NCI-H2196 (cell line): ENCODE measurements around the gene ZNF526.
"Not testable (repeated sequence)": the region's sequence is repeated elsewhere in the genome, so short reads cannot be mapped to it uniquely, and the experiment has no call there.

Source experiments
- DNase-seq: peaks from one replicate; lab custom pipeline; 2025; ENCODE audit not compliant: unreplicated experiment; lab: John Stamatoyannopoulos, UW

Gene ZNF526

DNA sequence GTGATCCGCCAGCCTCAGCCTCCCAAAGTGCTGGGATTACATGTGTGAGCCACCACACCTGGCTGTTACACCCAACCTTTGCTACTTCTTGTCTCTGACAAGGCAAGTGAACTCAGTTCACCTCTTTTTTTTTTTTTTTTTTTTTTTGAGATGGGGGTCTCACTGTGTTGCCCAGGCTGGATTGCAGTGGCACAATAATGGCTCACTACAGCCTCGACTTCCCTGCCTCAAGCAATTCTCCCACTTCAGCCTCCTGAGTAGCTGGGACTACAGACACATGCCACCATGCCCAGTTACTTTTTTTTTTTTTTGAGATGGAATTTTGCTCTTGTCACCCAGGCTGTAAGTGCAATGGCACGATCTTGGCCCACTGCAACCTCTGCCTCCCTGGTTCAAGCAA lies 37.7 kb downstream of the ZNF526 start:
- DNase-seq: not testable (repeated sequence)

DNA sequence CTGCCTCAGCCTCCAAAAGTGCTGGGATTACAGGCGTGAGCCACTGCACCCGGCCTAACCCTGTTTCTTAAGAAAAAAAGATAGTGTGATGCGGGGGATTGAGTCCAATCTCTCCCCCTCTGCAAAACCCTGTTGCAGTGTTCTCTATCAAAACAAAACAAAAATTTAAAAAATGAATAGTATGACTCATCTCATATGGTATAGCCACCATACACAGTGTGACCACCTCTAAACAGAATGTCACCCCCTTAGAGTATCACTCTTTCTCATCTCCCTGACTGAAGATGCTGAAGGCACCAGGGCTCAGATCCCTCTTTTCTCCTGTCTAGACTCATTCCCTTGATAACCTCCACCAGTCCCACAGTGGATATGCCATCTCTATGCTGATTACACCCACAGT lies 41.7 kb downstream of the ZNF526 start:
- DNase-seq: no peak

DNA sequence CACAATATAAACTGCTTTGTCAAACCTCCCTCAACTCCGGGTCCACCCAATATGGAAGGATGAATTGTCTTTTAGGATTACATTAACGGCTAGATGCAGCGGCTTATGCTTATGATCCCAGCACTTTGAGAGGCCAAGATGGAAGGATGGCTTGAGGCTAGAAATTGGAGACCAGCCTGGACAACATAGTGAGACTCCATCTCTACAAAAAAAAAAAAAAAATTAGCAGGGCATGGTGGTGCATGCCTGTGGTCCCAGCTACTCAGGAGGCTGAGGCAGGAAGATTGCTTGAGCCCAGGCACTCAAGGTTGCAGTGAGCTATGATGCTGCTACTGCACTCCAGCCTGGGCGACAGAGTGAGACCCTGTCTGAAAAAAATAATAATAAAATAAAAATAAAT lies 46.0 kb downstream of the ZNF526 start:
- not testable (repeated sequence) for DNase-seq

DNA sequence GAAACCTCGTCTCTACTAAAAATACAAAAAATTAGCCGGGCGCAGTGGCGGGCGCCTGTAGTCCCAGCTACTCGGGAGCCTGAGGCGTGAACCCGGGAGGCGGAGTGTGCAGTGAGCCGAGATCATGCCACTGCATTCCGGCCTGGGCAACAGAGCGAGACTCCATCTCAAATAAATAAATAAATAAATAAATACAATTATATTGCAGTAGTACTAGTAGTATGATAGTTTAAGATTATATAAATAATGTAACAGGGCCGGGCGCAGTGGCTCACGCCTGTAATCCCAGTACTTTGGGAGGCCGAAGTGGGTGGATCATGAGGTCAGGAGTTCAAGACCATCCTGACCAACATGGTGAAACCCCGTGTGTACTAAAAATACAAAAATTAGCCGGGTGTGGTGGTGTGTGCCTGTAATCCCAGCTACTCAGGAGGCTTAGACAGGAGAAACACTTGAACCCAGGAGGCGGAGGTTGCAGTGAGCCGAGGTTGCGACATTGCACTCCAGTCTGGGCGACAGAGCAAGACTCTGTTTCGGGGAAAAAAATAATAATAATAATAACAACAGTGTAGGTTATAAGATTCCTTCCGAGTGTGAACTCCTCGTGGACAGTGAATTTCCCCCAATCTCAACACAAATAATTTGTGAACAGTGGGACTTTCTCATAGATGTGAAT lies 47.0 kb downstream of the ZNF526 start:
- not testable (repeated sequence) for DNase-seq

DNA sequence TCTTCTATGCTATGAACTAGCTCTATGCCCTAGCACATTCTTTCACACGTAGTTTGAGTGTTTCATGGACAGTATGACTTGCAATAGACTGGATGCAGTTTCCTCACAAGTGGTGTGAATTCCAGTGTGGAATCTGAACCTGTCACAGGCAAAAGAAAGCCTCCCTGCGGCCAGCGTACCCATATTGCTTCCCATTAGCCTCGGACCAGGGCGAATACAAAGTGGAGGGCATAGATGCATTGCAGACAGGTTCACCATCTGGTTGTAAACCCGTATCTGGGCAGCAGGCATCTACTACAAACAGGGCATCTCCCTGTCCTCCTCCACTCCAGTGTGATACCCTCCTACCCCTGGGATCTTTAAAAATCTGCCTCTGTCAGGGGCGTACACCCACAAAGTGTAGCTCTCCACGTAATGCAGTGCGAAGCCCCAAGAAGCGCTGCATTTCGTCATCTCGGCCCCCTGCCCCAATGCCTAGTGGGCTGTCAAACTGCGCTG lies 47.6 kb downstream of the ZNF526 start:
- no peak for DNase-seq

DNA sequence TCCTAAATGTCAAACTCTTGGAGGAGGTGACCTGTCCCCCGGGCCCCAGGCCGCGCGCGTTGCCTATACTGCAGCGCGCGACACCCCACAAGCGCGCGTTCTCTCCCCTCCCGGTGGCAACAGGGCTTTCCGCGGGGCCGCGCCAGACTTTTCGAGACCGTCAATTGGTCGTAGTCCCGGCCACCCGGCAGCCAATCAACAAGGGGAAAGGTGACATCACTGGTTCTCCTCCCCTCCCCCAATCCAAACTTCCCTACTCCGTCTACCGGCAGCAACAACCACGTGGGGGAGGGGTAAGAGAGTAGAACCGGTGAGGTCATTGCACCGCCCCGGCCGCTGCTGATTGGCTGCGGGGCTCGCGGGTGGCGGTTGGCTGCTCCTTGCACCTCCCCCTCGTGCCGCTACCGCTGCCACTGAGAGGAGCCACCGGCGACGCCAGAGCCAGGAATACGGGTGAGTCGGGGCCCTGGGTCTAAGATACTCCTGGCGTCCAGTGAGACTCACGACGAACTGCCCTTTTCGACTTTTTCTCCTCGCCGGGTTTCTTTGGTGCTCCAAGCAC lies 48.1 kb downstream of the ZNF526 start:
- peak; percentile 99 for DNase-seq

DNA sequence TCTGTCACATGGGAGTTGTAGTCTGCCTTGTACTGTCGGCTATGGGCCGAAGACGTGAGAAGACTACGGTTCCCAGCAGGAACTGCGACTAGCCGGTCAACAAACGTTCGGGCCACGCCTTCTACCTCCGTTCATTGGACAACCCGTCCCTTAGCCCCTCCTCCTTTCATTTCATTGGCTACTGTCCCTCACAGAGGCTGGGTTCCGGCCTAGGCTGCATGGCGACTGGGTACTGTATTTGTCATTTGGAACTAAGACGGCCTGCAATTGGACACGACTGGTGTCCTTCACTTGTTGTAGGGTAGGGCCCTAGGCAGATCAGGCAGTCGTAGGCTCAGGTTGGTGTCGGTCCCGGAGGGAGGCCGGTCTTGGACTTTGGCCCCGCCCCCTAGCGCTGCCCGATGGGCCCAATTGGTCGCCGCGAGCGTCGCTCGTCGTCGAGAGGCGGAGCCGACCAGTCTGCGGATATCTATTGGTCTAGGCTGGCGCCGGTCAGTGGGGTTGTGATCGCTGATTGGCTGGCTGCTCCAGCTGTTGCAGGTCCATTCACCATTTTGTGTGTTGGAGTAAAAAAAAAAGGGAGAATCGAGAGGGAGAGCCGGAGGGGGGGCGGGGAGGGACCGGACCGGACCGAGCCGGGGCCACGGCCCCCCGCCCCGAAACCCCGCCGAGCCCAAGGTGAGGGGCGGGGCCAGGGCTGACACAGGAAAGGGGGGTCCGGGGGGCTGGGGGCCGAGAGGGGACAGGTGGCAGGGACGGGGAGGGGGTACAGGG lies 48.8 kb downstream of the ZNF526 start, which contains the start of gene CIC:
CIC (plus strand) TSS at position 549 of the 774 bp plus-strand sequence. CDS start 2,532 bp downstream, outside the sequence.
- DNase-seq: peak; percentile 100

DNA sequence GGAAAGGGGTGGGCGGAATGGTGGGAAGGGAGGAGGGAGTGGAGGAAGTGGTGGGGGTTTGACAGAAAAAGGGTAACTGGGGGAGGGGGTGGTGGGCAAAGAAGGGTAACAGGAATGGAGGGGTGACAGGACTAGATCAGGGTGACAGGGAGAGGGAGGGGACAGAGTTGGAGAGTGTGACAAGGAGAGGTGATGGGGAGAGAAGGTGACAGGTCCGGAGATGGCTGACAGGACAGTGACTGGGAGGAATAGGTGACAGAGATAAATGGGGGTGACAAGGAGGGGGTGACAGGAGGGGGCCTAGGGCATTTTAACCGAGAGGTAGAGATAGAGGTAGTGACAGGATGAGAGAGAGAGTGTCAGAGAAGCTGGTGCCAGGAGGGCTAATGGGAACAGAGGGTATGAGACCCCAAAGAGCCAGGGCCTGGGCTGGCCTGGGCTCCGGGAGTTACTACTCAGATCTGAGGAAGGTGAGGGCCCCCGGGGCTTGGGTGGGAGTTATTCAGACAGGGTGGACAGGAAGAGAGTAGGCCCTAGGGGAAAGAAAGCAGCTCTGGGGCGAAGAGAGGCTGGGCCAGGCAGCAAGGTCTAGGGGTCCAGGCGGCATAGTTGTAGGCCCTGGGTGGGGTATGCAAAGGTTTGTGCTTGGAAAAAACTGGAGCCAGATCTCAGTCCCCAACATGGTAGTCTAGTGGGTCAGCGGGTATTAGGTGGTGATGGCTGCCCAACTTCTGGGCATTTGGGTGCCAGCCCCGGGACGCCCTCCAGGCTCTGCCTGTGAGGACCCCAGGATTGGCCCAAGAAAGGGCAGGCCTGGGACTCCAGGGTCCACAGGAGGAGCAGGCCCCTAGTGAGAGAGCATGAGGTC lies 49.6 kb downstream of the ZNF526 start:
- DNase-seq: no peak

DNA sequence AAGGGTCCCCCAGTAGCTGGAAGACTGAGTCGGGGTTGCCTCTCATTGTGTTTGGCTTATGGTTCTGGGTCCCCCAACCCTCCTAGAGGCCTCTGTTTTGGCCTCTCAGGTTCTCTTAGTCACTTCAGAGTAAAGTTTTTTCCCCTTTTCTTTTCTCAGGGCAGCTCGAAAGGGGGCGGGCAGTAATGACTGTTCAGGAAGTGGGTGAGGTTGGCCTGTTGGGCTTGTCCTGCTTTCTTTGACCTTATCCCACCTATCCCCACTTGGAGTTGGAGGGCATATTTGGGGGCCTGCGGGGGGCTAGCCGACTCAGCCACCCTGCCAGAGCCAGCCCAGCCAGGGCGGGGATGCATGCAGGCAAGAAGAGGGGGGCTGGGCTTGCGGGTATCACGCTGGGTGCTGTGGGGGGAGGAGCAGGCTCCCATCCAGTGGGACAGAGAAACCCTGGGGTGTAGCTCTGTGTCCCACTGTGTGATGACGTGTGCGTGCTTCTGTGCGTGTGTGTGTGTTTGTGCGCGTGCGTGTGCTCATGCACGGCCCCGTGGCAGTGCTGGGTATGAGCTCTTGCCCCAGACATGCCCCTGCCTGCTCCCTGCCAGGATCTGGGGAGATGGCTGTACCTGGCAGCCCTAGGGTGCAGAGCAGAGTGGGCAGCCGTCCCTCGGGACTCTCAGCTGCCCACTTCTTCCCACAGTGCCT lies 50.4 kb downstream of the ZNF526 start:
- DNase-seq: no peak

DNA sequence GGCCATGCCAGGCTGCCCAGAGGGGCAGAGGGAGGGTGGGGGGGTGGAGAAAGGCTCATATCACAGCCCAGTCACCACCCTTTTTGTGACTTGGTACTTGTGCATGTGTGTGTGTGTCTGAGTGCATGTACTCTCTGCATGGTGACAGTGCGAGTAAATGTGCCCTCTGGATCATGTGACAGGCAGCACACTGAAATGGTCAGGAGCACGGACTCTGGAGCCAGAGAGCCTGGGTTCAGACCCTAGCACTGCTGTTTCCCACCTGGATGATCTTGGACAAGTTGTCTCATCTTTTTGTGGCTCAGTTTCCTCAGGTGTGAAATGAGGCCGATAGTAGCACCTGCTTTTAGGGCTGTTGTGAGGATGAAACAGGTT lies 50.9 kb downstream of the ZNF526 start:
- DNase-seq: no peak

DNA sequence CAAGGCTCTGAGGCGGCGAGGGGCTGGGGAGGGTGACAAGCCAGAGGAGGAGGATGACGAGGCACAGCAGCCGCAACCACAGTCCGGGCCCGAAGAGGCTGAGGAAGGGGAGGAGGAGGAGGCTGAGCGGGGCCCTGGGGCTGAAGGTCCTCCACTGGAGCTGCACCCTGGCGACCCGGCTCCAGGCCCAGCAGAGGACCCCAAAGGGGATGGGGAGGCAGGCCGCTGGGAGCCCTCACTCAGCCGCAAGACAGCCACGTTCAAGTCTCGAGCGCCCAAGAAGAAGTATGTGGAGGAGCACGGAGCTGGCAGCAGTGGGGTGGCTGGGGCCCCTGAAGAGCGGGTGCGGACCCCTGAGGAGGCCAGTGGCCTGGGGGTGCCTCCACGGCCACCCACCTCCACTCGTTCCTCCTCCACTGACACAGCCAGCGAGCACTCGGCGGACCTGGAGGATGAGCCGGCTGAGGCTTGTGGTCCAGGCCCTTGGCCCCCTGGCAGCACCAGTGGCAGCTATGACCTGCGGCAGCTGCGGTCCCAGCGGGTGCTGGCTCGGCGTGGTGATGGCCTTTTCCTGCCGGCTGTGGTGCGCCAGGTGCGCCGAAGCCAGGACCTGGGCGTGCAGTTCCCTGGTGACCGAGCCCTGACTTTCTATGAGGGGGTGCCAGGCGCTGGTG lies 51.9 kb downstream of the ZNF526 start:
- DNase-seq: no peak

DNA sequence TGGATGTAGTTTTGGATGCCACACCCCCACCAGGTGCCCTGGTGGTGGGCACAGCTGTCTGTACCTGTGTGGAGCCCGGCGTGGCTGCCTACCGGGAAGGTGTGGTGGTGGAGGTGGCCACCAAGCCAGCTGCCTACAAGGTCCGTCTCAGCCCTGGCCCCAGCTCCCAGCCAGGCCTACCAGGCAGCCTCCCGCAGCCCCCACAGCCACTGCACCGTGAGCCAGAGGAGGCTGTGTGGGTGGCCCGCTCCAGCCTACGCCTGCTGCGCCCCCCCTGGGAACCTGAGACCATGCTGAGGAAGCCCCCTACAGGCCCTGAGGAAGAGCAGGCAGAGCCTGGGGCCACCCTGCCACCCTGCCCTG lies 52.4 kb downstream of the ZNF526 start:
- no peak for DNase-seq

DNA sequence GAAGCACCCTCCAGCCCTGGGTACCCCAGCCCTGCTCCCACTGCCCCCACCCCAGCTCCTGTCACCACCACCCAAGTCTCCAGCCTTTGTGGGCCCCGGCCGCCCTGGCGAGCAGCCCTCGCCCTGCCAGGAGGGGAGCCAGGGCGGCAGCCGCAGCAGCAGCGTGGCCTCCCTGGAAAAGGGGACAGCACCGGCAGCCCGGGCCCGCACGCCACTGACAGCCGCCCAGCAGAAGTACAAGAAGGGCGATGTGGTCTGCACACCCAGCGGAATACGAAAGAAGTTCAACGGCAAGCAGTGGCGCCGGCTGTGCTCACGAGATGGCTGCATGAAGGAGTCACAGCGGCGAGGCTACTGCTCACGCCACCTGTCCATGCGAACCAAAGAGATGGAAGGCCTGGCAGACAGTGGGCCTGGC lies 52.9 kb downstream of the ZNF526 start:
- no peak for DNase-seq

DNA sequence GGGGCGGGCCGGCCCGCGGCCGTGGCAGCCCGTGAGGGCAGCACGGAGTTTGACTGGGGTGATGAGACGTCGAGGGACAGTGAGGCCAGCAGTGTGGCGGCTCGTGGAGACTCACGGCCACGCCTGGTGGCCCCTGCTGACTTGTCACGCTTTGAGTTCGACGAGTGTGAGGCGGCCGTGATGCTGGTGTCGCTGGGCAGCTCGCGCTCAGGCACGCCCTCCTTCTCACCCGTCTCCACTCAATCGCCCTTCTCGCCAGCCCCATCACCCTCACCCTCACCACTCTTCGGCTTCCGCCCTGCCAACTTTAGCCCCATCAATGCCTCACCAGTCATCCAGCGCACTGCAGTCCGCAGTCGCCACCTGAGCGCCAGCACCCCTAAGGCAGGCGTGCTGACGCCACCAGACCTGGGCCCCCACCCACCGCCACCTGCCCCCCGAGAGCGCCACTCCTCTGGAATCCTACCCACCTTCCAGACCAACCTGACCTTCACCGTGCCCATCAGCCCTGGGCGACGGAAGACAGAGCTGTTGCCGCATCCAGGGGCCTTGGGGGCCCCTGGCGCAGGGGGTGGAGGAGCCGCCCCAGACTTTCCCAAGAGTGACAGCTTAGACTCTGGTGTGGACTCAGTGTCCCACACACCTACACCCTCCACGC lies 53.4 kb downstream of the ZNF526 start:
- DNase-seq: no peak

DNA sequence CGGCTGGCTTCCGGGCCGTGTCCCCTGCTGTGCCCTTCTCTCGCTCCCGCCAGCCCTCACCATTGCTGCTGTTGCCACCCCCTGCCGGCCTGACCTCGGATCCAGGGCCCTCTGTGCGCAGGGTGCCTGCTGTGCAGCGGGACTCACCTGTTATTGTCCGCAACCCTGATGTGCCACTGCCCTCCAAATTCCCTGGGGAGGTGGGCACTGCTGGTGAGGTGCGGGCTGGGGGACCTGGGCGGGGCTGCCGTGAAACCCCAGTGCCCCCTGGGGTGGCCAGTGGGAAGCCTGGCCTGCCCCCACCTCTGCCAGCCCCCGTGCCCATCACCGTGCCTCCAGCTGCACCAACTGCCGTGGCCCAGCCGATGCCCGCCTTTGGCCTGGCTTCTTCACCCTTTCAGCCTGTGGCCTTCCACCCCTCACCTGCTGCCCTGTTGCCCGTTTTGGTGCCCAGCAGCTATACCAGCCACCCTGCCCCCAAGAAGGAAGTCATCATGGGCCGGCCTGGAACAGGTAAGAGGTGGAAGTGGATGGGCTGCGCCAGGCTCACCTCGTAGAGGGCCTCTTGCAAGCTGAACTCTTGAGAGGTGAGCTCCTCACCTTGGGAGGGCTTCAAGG lies 54.1 kb downstream of the ZNF526 start:
- no peak for DNase-seq

DNA sequence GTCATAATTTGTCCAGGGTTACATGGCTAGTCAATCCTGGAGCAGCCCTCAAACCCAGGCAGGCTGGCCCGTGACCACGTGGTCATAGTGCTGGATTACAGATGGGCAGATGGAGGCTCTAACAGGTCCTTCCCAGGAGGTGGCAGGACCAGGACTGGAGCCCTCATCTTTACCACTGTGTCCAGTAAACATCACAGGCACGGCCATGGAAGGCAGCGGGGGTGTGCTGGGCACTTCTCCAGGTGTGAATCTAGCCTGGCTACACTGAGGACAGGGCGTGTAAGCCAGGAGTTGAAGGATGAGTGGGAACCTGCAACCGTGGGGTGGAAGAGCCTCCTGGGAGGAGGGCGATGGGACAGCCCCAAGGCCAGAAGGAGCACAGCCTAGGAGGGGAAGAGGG lies 55.0 kb downstream of the ZNF526 start:
- no peak for DNase-seq

DNA sequence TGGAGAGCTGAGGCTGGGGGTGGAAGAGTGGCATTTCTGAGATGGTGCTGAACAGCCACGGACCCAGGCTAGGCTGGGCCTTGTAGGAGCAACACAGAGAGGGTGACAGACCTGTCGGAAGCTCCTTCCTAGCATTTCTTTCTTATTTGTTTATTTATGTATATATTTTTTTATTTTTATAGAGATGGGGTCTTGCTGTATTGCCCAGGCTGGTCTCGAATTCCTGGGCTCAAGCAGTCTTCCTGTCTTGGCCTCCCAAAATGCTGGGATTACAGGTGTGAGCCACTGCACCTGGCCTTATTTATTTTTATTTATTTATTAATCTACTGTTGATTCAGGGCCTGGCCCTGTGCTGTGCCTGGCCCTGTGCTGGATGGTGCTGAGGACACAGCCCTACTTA lies 55.4 kb downstream of the ZNF526 start:
- DNase-seq: no peak

DNA sequence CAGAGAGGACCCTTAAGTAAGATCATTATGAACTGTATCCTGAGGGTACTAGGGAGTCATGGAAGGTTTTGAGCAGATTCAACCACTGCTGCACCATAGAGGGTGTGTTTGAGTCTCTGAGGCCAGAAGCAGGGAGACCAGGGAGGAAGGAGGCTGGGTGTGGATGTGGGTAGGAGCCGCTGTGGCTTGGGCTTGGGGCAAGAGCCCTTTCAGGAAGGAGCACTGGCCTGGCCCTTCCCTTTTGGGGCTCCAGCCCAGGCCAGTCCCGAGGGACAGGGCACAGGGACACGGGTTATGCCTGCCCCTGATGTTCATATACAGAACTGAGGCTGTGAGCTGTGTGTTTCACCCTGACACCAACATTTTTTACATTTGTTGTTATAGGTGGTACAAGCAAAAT lies 56.2 kb downstream of the ZNF526 start:
- no peak for DNase-seq

DNA sequence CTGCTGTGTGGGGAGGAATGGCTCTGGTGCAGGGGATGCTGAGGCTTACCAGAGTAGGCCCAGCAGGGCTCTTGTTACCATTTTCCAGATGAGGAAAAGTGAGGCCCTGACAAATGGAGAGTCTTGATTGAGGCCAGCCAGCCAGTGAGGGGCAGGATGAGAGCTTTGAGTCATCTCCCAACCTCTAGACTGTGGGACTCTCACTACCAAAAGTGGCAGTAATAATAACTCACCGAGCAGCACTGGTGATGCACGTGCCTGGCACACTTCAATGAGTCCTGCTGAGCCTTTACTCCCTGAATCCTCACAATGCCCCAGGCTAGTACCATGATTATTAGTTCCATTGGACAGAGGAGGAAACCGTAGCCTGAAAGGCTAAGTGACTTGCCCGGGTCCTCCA lies 56.7 kb downstream of the ZNF526 start:
- no peak for DNase-seq
